Measurements from ENCODE around the gene GDPD4. TPM values are rescaled to one million over a fixed set of nuclear protein-coding genes. Genes with fewer than 3 reads are reported as not detected.

The GDPD4 gene
- total RNA-seq, 1 experiment from 2014 or later = not detected

GRCh38 chr11:77207019-77207485, 94.4 kb downstream of the GDPD4 start:
- Histone ChIP-seq H3K36me3 (ENCODE audit: insufficient read depth, low read length, poor library complexity, severe bottlenecking) (no peaks in the 10 kb centered on the region), H3K27me3 (replicated peaks; ENCODE audit: insufficient read depth, low read depth, low read length, poor library complexity) (no peaks in the 10 kb centered on the region), H3K27ac (ENCODE audit: low read depth, low read length, poor library complexity, severe bottlenecking) (no peak overlapping the region), H3K4me3 (ENCODE audit: low read depth, low read length, poor library complexity, severe bottlenecking) (no peak overlapping the region), H3K9me3 (ENCODE audit: low read depth, low read length, poor library complexity, severe bottlenecking) (no peaks in the 10 kb centered on the region), H3K4me1 (ENCODE audit: insufficient read depth, low read length, poor library complexity, severe bottlenecking) (no peaks in the 10 kb centered on the region)
- BruUV-seq (replicated peaks) = no TSS peak
- no peak for DNase-seq (ENCODE audit: low spot score)
- TF ChIP-seq CTCF (conservative IDR thresholded peaks at IDR 0.05; ENCODE audit: low read depth, low read length) = no peak
- intact Hi-C loops (cut with micrococcal nuclease; ENCODE audit: unreplicated experiment) = no loop called here
- ChIA-PET CTCF (no interaction called here), POLR2A (ENCODE audit: low non-redundant PET) (no interaction called here)

- no peaks in the 10 kb centered on the region for H3K36me3 ChIP-seq (ENCODE audit: insufficient read depth, low read length, poor library complexity, severe bottlenecking)
- H3K9me3 ChIP-seq (ENCODE audit: low read depth, low read length, poor library complexity, severe bottlenecking) = no peaks in the 10 kb centered on the region
- DNase-seq (ENCODE audit: low spot score) = no peak
- no peak overlapping the region for H3K27ac ChIP-seq (ENCODE audit: low read depth, low read length, poor library complexity, severe bottlenecking)
- H3K4me1 ChIP-seq (ENCODE audit: insufficient read depth, low read length, poor library complexity, severe bottlenecking) = no peaks in the 10 kb centered on the region
- no TSS peak for BruUV-seq (replicated peaks)
- ChIA-PET POLR2A (ENCODE audit: low non-redundant PET) (no interaction called here), CTCF (no interaction called here)
- no peak for TF ChIP-seq EZH2 (IDR thresholded peaks at IDR 0.05; ENCODE audit: borderline replicate concordance, low read depth, low read length, poor library complexity, severe bottlenecking)
- no peak for TF ChIP-seq CTCF (conservative IDR thresholded peaks at IDR 0.05; ENCODE audit: low read depth, low read length)
- H3K27me3 ChIP-seq (replicated peaks; ENCODE audit: insufficient read depth, low read depth, low read length, poor library complexity) = no peaks in the 10 kb centered on the region
- H3K4me3 ChIP-seq (ENCODE audit: low read depth, low read length, poor library complexity, severe bottlenecking) = no peak overlapping the region
- intact Hi-C loops (cut with micrococcal nuclease; ENCODE audit: unreplicated experiment) = no loop called here
Observed at GRCh38 chr11:77206264-77207018, 95.0 kb downstream of the GDPD4 start.

GRCh38 chr11:77205467-77206263, 95.8 kb downstream of the GDPD4 start:
- no peak for DNase-seq (ENCODE audit: low spot score)
- Histone ChIP-seq H3K27ac (ENCODE audit: low read depth, low read length, poor library complexity, severe bottlenecking) (no peak overlapping the region), H3K36me3 (ENCODE audit: insufficient read depth, low read length, poor library complexity, severe bottlenecking) (no peaks in the 10 kb centered on the region), H3K9me3 (ENCODE audit: low read depth, low read length, poor library complexity, severe bottlenecking) (no peaks in the 10 kb centered on the region), H3K4me3 (ENCODE audit: low read depth, low read length, poor library complexity, severe bottlenecking) (no peak overlapping the region), H3K27me3 (replicated peaks; ENCODE audit: insufficient read depth, low read depth, low read length, poor library complexity) (no peaks in the 10 kb centered on the region), H3K4me1 (ENCODE audit: insufficient read depth, low read length, poor library complexity, severe bottlenecking) (no peaks in the 10 kb centered on the region)
- ChIA-PET CTCF (no interaction called here), POLR2A (ENCODE audit: low non-redundant PET) (no interaction called here)
- TF ChIP-seq CTCF (conservative IDR thresholded peaks at IDR 0.05; ENCODE audit: low read depth, low read length) (no peak), EZH2 (IDR thresholded peaks at IDR 0.05; ENCODE audit: borderline replicate concordance, low read depth, low read length, poor library complexity, severe bottlenecking) (no peak)
- intact Hi-C loops (cut with micrococcal nuclease; ENCODE audit: unreplicated experiment) = no loop called here
- no TSS peak for BruUV-seq (replicated peaks)
